CD4-positive, alpha-beta T cell (primary cell): ENCODE measurements around the gene LRRC74A. TPM values are rescaled to one million over a fixed set of nuclear protein-coding genes. Genes with fewer than 3 reads are reported as not detected.

ENCODE experiments used
- ATAC-seq: fragments of 200-7000 bp; cut with Tn5 transposase; one replicate; pipeline ENCODE4 v1.10.0; 2022; ENCODE audit warnings: mild to moderate bottlenecking; ENCODE audit not compliant: poor library complexity
- CTCF ChIA-PET: fragments of 350-600 bp; sonication (Branson Sonifier 250); formaldehyde crosslinking; loops from one replicate; lab custom pipeline; 2021; ENCODE audit warnings: antibody characterized with exemption, inconsistent platforms; lab: Charles Lee
- POLR2A ChIA-PET: fragments of 350-600 bp; sonication (Branson Sonifier 250); formaldehyde crosslinking; loops from one replicate; lab custom pipeline; 2021; ENCODE audit warnings: antibody characterized with exemption, inconsistent platforms; lab: Charles Lee
- DNase-seq, 14 experiments: peaks; one replicate each; pipeline ENCODE4 v3.0.0-alpha.2; 2013 to 2020; ENCODE audit warnings: mixed read lengths in 2 of 14
- H3K27ac ChIP-seq, 2 donors: one replicate each; pipeline versions ENCODE4 v1.5.1 to v1.7.0; 2013; ENCODE audit warnings: low read length in 2 of 2, low read depth in 1 of 2, mild to moderate bottlenecking in 1 of 2
- H3K27me3 ChIP-seq, 2 experiments: 1 replicate in 1 of 2; 2 replicates in 1 of 2; pipeline versions ENCODE4 v1.6.1 to v1.7.0; 2013; ENCODE audit warnings: low read length in 2 of 2, control low read depth in 1 of 2, mild to moderate bottlenecking in 1 of 2, moderate library complexity in 1 of 2; ENCODE audit not compliant: insufficient read depth in 2 of 2, control insufficient read depth in 1 of 2
- H3K36me3 ChIP-seq: one replicate; pipeline ENCODE4 v1.6.1; 2013; ENCODE audit warnings: low read length, control low read depth; ENCODE audit not compliant: insufficient read depth
- H3K4me1 ChIP-seq: one replicate; pipeline ENCODE4 v1.6.1; 2013; ENCODE audit warnings: low read length, control low read depth; ENCODE audit not compliant: insufficient read depth
- H3K4me3 ChIP-seq: one replicate; pipeline ENCODE4 v1.5.1; 2013; ENCODE audit warnings: mild to moderate bottlenecking, low read length, moderate library complexity
- H3K9me3 ChIP-seq, 2 experiments: 1 replicate in 1 of 2; 2 replicates in 1 of 2; pipeline versions ENCODE4 v1.6.1 to v1.7.0; 2013; ENCODE audit warnings: low read length in 2 of 2, mild to moderate bottlenecking in 2 of 2, control low read depth in 1 of 2, moderate library complexity in 1 of 2; ENCODE audit not compliant: control insufficient read depth in 1 of 2, insufficient read depth in 1 of 2
- H3K27ac Mint-ChIP-seq: one replicate; pipeline ENCODE4 v1.8.0; 2020; ENCODE audit warnings: mixed read lengths
- H3K27me3 Mint-ChIP-seq: one replicate; pipeline ENCODE4 v1.8.0; 2021; ENCODE audit warnings: mixed read lengths
- H3K36me3 Mint-ChIP-seq: one replicate; pipeline ENCODE4 v1.8.0; 2021; ENCODE audit warnings: low read depth, mixed read lengths
- H3K4me1 Mint-ChIP-seq: one replicate; pipeline ENCODE4 v1.8.0; 2021; ENCODE audit warnings: low read depth, mixed read lengths
- H3K4me3 Mint-ChIP-seq: one replicate; pipeline ENCODE4 v1.8.0; 2020; ENCODE audit warnings: mild to moderate bottlenecking, mixed read lengths
- H3K9me3 Mint-ChIP-seq: one replicate; pipeline ENCODE4 v1.8.0; 2020; ENCODE audit warnings: mixed read lengths
- intact Hi-C, 2 experiments: fragments of 100-400 bp; cut with DNase I in 1 of 2; cut with micrococcal nuclease in 1 of 2; formaldehyde crosslinking; loops; one replicate each; pipeline versions ENCODE4 v1.15.1 to v1.9.0; 2023 to 2025; cut with DNase I, micrococcal nuclease
- total RNA-seq, 174 experiments: library from RNA in 2 of 174; stranded (reverse) in 2 of 174; gene quantifications; one replicate each; pipeline ENCODE4 v1.2.3 and lab custom pipeline; 2021 to 2026
- TF ChIP-seq, protein P1 (sequence below): fragments of 200-600 bp; IDR thresholded peaks from one replicate; pipeline ENCODE4 v1.8.0; 2022; ENCODE audit warnings: antibody characterized with exemption, mild to moderate bottlenecking

The LRRC74A gene
- total RNA-seq, 2 experiments from 2014 or later = not detected

DNA sequence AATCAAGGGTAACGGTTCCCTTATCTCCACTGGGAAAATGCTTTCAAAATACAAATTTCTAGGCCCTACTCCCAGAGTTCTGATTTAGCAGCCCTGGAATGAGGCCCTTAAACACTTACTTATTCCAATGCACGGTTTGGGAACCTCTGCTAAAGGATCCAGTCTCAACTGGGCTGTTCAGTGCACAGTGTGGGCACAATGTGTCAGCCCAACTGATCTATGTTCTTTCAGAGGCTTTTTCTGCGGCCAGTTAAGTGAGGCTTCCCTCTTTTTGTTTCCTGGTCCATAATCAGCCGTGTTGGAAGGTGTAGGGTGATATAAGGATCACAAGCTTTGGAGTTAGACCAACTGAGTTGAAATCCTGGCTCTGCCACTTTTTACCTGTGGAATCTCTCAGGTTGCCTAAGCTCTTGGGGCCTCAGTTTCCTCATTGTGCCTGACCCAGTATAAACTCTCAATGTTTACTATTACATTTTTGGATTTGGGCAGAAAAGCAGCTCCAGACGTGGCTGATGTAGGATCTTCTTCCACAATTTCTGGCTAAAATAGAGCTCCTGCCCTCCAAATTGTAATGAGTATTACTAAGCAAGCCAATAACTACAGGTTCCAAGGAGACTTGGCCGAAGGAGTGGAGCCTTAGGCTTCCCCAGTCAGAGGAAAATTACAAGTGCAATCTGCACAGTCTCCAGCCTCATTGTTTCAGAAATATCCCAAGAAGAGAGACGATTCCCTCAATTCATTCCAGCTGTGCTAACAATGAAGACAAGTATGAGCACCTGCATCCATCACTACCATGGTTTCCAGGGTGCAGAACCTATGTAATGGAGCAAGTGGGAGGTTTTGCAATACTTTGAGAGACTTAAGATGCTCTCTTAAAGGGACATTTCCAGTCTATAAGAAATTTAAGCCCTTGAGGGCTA, 11.2 kb upstream of the LRRC74A start:
- intact Hi-C loops = loop anchor here in 1 of 2 experiments (5.0 to 10.0 kb wide), 4 partner anchors 562 to 828 kb away; partner anchors contain the start of genes AHSA1, IFT43, SAMD15 and SPTLC2
- H3K9me3 Mint-ChIP-seq = no peaks in the 10 kb centered on the region
- CTCF ChIA-PET = interaction anchor here (1.1 kb wide), 1 partner anchor 31 kb away, joined by 3 read pairs; no protein-coding TSS in a partner anchor

DNA sequence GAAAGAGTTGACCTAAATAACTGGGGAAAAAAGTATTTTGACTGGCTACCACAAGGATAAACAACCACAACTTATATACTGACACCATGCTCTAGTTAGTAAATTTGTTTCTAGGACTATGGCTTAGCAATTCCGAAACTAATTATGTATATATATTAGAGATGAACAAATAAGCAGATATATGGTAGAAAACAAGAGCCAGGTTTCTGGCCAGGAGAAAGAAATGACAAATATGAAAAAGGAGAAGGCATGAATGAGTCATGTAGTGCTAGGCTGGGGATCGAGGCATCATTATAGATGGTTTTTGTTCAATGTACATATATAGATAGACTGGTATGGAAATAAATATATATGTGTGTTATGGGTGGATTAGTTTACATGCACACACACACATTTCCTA, 5.5 kb upstream of the LRRC74A start:
- Mint-ChIP-seq H3K9me3 (no peaks in the 10 kb centered on the region), H3K4me3 (no peak overlapping the region), H3K27ac (no peak overlapping the region), H3K36me3 (no peaks in the 10 kb centered on the region), H3K27me3 (peaks cover 21% of the 10 kb centered on the region), H3K4me1 (no peaks in the 10 kb centered on the region)
- ChIA-PET CTCF (no interaction called here), POLR2A (no interaction called here)
- H3K27ac ChIP-seq = no peak overlapping the region
- DNase-seq (no peak), ATAC-seq (no peak)
- TF ChIP-seq, protein P1, sequence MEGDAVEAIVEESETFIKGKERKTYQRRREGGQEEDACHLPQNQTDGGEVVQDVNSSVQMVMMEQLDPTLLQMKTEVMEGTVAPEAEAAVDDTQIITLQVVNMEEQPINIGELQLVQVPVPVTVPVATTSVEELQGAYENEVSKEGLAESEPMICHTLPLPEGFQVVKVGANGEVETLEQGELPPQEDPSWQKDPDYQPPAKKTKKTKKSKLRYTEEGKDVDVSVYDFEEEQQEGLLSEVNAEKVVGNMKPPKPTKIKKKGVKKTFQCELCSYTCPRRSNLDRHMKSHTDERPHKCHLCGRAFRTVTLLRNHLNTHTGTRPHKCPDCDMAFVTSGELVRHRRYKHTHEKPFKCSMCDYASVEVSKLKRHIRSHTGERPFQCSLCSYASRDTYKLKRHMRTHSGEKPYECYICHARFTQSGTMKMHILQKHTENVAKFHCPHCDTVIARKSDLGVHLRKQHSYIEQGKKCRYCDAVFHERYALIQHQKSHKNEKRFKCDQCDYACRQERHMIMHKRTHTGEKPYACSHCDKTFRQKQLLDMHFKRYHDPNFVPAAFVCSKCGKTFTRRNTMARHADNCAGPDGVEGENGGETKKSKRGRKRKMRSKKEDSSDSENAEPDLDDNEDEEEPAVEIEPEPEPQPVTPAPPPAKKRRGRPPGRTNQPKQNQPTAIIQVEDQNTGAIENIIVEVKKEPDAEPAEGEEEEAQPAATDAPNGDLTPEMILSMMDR = no peak
- H3K4me1 ChIP-seq = no peaks in the 10 kb centered on the region
- H3K36me3 ChIP-seq = no peaks in the 10 kb centered on the region
- peaks cover 0 to 15% of the 10 kb centered on the region in 2 experiments for H3K27me3 ChIP-seq
- H3K9me3 ChIP-seq = no peaks in the 10 kb centered on the region
- intact Hi-C loops = no loop called here
- no peak overlapping the region for H3K4me3 ChIP-seq

More for the DNA sequence above, 11.2 kb upstream of the LRRC74A start:
- no peak overlapping the region for H3K4me3 ChIP-seq
- H3K36me3 ChIP-seq = no peaks in the 10 kb centered on the region
- peaks cover 24% of the 10 kb centered on the region for H3K4me1 ChIP-seq
- no peak for DNase-seq
- H3K27me3 ChIP-seq = peaks cover 0 to 11% of the 10 kb centered on the region in 2 experiments
- no peak overlapping the region for H3K27ac Mint-ChIP-seq
- peaks cover 16% of the 10 kb centered on the region for H3K36me3 Mint-ChIP-seq
- ATAC-seq = no peak
- TF ChIP-seq, protein P1 = no peak
- no peaks in the 10 kb centered on the region for H3K9me3 ChIP-seq
- no peak overlapping the region for H3K4me3 Mint-ChIP-seq
- POLR2A ChIA-PET = no interaction called here
- peaks cover 28% of the 10 kb centered on the region for H3K4me1 Mint-ChIP-seq
- peaks cover under 1% of the 10 kb centered on the region for H3K27me3 Mint-ChIP-seq
- H3K27ac ChIP-seq = no peak overlapping the region

DNA sequence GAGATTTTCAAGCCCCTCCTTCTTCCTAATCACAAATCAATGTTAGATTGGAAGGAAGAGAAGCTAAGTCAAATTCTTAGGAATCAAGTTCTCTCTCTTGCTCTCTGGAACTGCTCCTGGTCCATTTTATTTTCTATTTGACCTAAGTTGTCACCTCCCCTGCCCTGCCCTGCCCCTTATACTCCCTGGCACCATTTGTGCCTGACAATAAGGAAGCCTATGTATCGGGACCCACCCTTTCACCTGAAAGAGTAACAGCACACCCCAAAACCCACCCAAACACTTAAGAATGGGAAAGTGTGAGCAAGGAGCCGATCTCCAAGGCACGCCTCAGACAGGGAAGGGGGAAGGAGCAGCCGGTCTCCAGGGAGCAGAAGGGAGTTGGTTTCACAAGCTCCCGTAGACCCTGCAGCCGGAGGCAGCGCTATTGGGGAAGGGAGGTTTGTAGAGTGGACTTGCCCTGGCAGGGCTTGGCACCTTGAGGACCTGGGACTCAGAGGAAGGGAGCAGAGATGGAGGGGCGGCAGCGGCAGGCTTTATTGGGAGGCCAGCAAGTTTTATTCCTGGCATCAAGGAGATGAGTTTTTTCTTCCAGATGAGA, 1.6 kb downstream of the LRRC74A start:
- no peaks in the 10 kb centered on the region for H3K27me3 ChIP-seq
- no peaks in the 10 kb centered on the region for H3K9me3 ChIP-seq
- TF ChIP-seq, protein P1 = no peak
- Mint-ChIP-seq H3K36me3 (no peaks in the 10 kb centered on the region), H3K4me3 (no peak overlapping the region), H3K9me3 (no peaks in the 10 kb centered on the region), H3K4me1 (no peaks in the 10 kb centered on the region), H3K27ac (no peak overlapping the region), H3K27me3 (peaks cover 12% of the 10 kb centered on the region)
- POLR2A ChIA-PET = no interaction called here
- no peaks in the 10 kb centered on the region for H3K4me1 ChIP-seq
- CTCF ChIA-PET = no interaction called here
- H3K4me3 ChIP-seq = no peak overlapping the region
- no peak for DNase-seq
- no peak overlapping the region for H3K27ac ChIP-seq
- intact Hi-C loops = no loop called here
- H3K36me3 ChIP-seq = no peaks in the 10 kb centered on the region
- no peak for ATAC-seq
